Activated B cell treated with CpG ODN at 0.5 μM for 24 hours (primary cell): ENCODE measurements around the gene SOCS2. TPM values are rescaled to one million over a fixed set of nuclear protein-coding genes. Genes with fewer than 3 reads are reported as not detected.

ENCODE experiments used
- ATAC-seq: fragments of 200-7000 bp; cut with Tn5 transposase; one replicate; pipeline ENCODE4 v1.10.0; 2021; ENCODE audit warnings: low read depth, mild to moderate bottlenecking, moderate library complexity
- CTCF ChIA-PET: fragments of 350-600 bp; sonication (Branson Sonifier 250); formaldehyde crosslinking; loops from one replicate; lab custom pipeline; 2021; ENCODE audit warnings: antibody characterized with exemption; lab: Charles Lee
- POLR2A ChIA-PET: fragments of 350-600 bp; sonication (Branson Sonifier 250); formaldehyde crosslinking; loops from one replicate; lab custom pipeline; 2021; ENCODE audit warnings: antibody characterized with exemption; lab: Charles Lee
- DNase-seq: peaks from one replicate; pipeline ENCODE4 v3.0.0; 2022
- H3K27ac Mint-ChIP-seq: one replicate; pipeline ENCODE4 v1.8.0; 2020; ENCODE audit warnings: mixed read lengths
- H3K27me3 Mint-ChIP-seq: one replicate; pipeline ENCODE4 v1.8.0; 2021; ENCODE audit warnings: mixed read lengths
- H3K36me3 Mint-ChIP-seq: one replicate; pipeline ENCODE4 v1.8.0; 2021; ENCODE audit warnings: low read depth, mixed read lengths
- H3K4me1 Mint-ChIP-seq: one replicate; pipeline ENCODE4 v1.8.0; 2021; ENCODE audit warnings: mixed read lengths
- H3K4me3 Mint-ChIP-seq: one replicate; pipeline ENCODE4 v1.8.0; 2020; ENCODE audit warnings: mild to moderate bottlenecking, mixed read lengths
- H3K9me3 Mint-ChIP-seq: one replicate; pipeline ENCODE4 v1.8.0; 2020; ENCODE audit warnings: mixed read lengths
- CTCF ChIP-seq: fragments of 200-600 bp; IDR thresholded peaks from one replicate; pipeline ENCODE4 v1.8.0; 2022; ENCODE audit warnings: antibody characterized with exemption, mild to moderate bottlenecking
- intact Hi-C: fragments of 100-400 bp; cut with micrococcal nuclease; formaldehyde crosslinking; loops from one replicate; pipeline ENCODE4 v1.15.1; 2024
- total RNA-seq: library from RNA; stranded (reverse); gene quantifications from 2 replicates; pipeline ENCODE4 v1.2.3, GENCODE V29; 2022

The SOCS2 gene
- total RNA-seq, 1 donor from 2014 or later = 2.8 TPM

GRCh38 chr12:93540466-93540865 lies 32.0 kb upstream of the SOCS2 start:
- DNase-seq = no peak
- POLR2A ChIA-PET = no interaction called here
- ATAC-seq = no peak
- Mint-ChIP-seq H3K4me1 (peaks cover 18% of the 10 kb centered on the region), H3K36me3 (no peaks in the 10 kb centered on the region), H3K27me3 (no peaks in the 10 kb centered on the region), H3K27ac (no peak overlapping the region), H3K9me3 (no peaks in the 10 kb centered on the region), H3K4me3 (no peak overlapping the region)
- CTCF ChIA-PET = no interaction called here
- intact Hi-C loops = no loop called here
- no peak for TF ChIP-seq CTCF

- Mint-ChIP-seq H3K27ac (no peak overlapping the region), H3K4me3 (no peak overlapping the region)
Observed at GRCh38 chr12:93541578-93542225, 30.8 kb upstream of the SOCS2 start.

GRCh38 chr12:93547778-93548177 lies 24.7 kb upstream of the SOCS2 start:
- POLR2A ChIA-PET = no interaction called here
- CTCF ChIA-PET = no interaction called here
- no peaks in the 10 kb centered on the region for H3K9me3 Mint-ChIP-seq
- no peak for ATAC-seq
- no peak for TF ChIP-seq CTCF
- no peak for DNase-seq
- H3K27ac Mint-ChIP-seq = no peak overlapping the region
- intact Hi-C loops = no loop called here
- no peak overlapping the region for H3K4me3 Mint-ChIP-seq
- H3K4me1 Mint-ChIP-seq = no peaks in the 10 kb centered on the region
- H3K27me3 Mint-ChIP-seq = no peaks in the 10 kb centered on the region
- no peaks in the 10 kb centered on the region for H3K36me3 Mint-ChIP-seq

More at GRCh38 chr12:93541578-93542225, 30.8 kb upstream of the SOCS2 start:
- Mint-ChIP-seq H3K9me3 (no peaks in the 10 kb centered on the region), H3K4me1 (peaks cover 7% of the 10 kb centered on the region), H3K36me3 (no peaks in the 10 kb centered on the region), H3K27me3 (no peaks in the 10 kb centered on the region)
- intact Hi-C loops = no loop called here
- ChIA-PET POLR2A (no interaction called here), CTCF (no interaction called here)
- DNase-seq = no peak
- no peak for ATAC-seq
- TF ChIP-seq CTCF = no peak

GRCh38 chr12:93549174-93549573 lies 23.3 kb upstream of the SOCS2 start:
- TF ChIP-seq CTCF = no peak
- H3K9me3 Mint-ChIP-seq = no peaks in the 10 kb centered on the region
- no peak overlapping the region for H3K4me3 Mint-ChIP-seq
- DNase-seq = no peak
- H3K27me3 Mint-ChIP-seq = no peaks in the 10 kb centered on the region
- ChIA-PET CTCF (no interaction called here), POLR2A (no interaction called here)
- no peaks in the 10 kb centered on the region for H3K36me3 Mint-ChIP-seq
- intact Hi-C loops = no loop called here
- no peak for ATAC-seq
- peaks cover 6% of the 10 kb centered on the region for H3K4me1 Mint-ChIP-seq
- H3K27ac Mint-ChIP-seq = no peak overlapping the region

- DNase-seq = no peak
- no peak overlapping the region for H3K4me3 Mint-ChIP-seq
- H3K27ac Mint-ChIP-seq = no peak overlapping the region
- H3K9me3 Mint-ChIP-seq = no peaks in the 10 kb centered on the region
- CTCF ChIA-PET = no interaction called here
- no peak for TF ChIP-seq CTCF
- H3K4me1 Mint-ChIP-seq = peaks cover 6% of the 10 kb centered on the region
- intact Hi-C loops = no loop called here
- no peaks in the 10 kb centered on the region for H3K36me3 Mint-ChIP-seq
- H3K27me3 Mint-ChIP-seq = no peaks in the 10 kb centered on the region
- POLR2A ChIA-PET = no interaction called here
- ATAC-seq = no peak
Observed at GRCh38 chr12:93550748-93551611, 21.5 kb upstream of the SOCS2 start.
